ENCODE data around the gene BAZ2B.

The BAZ2B gene

GRCh38 chr2:159489476-159489875, 126.9 kb downstream of the BAZ2B start:
- DNase-seq = no peak
- no peak for TF ChIP-seq CTCF (IDR thresholded peaks at IDR 0.05; ENCODE audit: low read depth, low read length, missing control alignments)
- no peaks in the 10 kb centered on the region for H3K36me3 ChIP-seq (replicated peaks)
- H3K27ac ChIP-seq = no peak overlapping the region
- H3K4me3 ChIP-seq (ENCODE audit: low read depth, low read length) = no peak overlapping the region
- H3K27me3 ChIP-seq (replicated peaks) = no peaks in the 10 kb centered on the region
- in situ Hi-C loops (cut with HindIII; ENCODE audit: low pct_ligation_motif_present, low sequenced_read_pairs) = no loop called here

GRCh38 chr2:159484532-159484931, 131.8 kb downstream of the BAZ2B start:
- in situ Hi-C loops (cut with HindIII; ENCODE audit: low pct_ligation_motif_present, low sequenced_read_pairs) = no loop called here

GRCh38 chr2:159476329-159476728, 140.0 kb downstream of the BAZ2B start:
- H3K4me3 ChIP-seq (ENCODE audit: low read depth, low read length) = no peak overlapping the region
- in situ Hi-C loops (cut with HindIII; ENCODE audit: low pct_ligation_motif_present, low sequenced_read_pairs) = no loop called here
- no peak for TF ChIP-seq CTCF (IDR thresholded peaks at IDR 0.05; ENCODE audit: low read depth, low read length, missing control alignments)
- no peak overlapping the region for H3K27ac ChIP-seq
- H3K36me3 ChIP-seq (replicated peaks) = peaks cover 3% of the 10 kb centered on the region
- no peaks in the 10 kb centered on the region for H3K27me3 ChIP-seq (replicated peaks)
- no peak for DNase-seq

More at GRCh38 chr2:159484532-159484931, 131.8 kb downstream of the BAZ2B start:
- TF ChIP-seq CTCF (IDR thresholded peaks at IDR 0.05; ENCODE audit: low read depth, low read length, missing control alignments) = no peak
- DNase-seq = no peak
- H3K27me3 ChIP-seq (replicated peaks) = no peaks in the 10 kb centered on the region
- H3K36me3 ChIP-seq (replicated peaks) = no peaks in the 10 kb centered on the region
- H3K4me3 ChIP-seq (ENCODE audit: low read depth, low read length) = no peak overlapping the region
- H3K27ac ChIP-seq = no peak overlapping the region

GRCh38 chr2:159475793-159476192, 140.6 kb downstream of the BAZ2B start:
- DNase-seq = no peak
- Histone ChIP-seq H3K4me3 (ENCODE audit: low read depth, low read length) (no peak overlapping the region), H3K36me3 (replicated peaks) (peaks cover 3% of the 10 kb centered on the region), H3K27me3 (replicated peaks) (no peaks in the 10 kb centered on the region), H3K27ac (no peak overlapping the region)
- in situ Hi-C loops (cut with HindIII; ENCODE audit: low pct_ligation_motif_present, low sequenced_read_pairs) = no loop called here
- TF ChIP-seq CTCF (IDR thresholded peaks at IDR 0.05; ENCODE audit: low read depth, low read length, missing control alignments) = no peak

GRCh38 chr2:159471340-159471739, 145.0 kb downstream of the BAZ2B start:
- H3K27me3 ChIP-seq (replicated peaks) = no peaks in the 10 kb centered on the region
- peaks cover 3% of the 10 kb centered on the region for H3K36me3 ChIP-seq (replicated peaks)
- no peak overlapping the region for H3K4me3 ChIP-seq (ENCODE audit: low read depth, low read length)
- TF ChIP-seq CTCF (IDR thresholded peaks at IDR 0.05; ENCODE audit: low read depth, low read length, missing control alignments) = no peak
- in situ Hi-C loops (cut with HindIII; ENCODE audit: low pct_ligation_motif_present, low sequenced_read_pairs) = no loop called here
- no peak for DNase-seq
- H3K27ac ChIP-seq = no peak overlapping the region

- Histone ChIP-seq H3K27me3 (replicated peaks) (no peaks in the 10 kb centered on the region), H3K36me3 (replicated peaks) (no peaks in the 10 kb centered on the region), H3K4me3 (ENCODE audit: low read depth, low read length) (no peak overlapping the region), H3K27ac (no peak overlapping the region)
- in situ Hi-C loops (cut with HindIII; ENCODE audit: low pct_ligation_motif_present, low sequenced_read_pairs) = no loop called here
- no peak for TF ChIP-seq CTCF (IDR thresholded peaks at IDR 0.05; ENCODE audit: low read depth, low read length, missing control alignments)
- no peak for DNase-seq
Measured at GRCh38 chr2:159468257-159468656, 148.1 kb downstream of the BAZ2B start.
